ENCODE measurements around the gene ATP6AP1.

DNA sequence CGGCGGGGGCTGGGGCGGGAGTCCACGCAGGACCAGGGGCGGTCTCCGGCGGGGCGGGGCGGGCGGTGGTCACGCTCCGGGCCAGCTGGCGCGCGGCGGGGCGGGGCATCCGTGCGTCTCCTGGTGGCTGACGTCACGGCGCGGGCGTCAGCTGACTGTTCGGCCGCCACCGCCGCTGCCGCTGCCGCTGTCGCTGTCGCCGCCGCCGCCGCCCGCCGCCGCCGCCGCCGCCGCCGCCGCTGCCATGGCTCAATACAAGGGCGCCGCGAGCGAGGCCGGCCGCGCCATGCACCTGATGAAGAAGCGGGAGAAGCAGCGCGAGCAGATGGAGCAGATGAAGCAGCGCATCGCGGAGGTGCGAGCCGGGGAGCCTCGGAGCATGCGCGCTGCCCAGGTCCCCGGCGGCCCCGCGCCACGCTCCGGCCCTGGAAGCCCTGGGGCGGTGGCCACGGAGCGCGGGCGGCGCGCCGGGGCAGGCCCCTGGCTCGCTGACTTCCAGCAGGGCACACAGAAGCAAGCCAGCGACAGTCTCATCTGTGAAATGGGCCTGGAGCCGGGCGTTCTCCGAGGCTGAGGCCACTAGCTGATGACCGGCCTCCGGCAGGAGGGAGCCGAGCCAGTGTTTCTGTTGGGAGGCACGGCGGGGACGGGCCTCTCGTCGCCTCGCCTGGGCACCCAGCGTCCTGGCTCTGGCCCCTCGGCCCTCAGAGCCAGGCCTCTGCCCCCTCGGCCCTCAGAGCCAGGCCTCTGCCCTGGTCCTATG is 15.7 kb downstream of the ATP6AP1 start, which contains the start of gene FAM50A:
- TF ChIP-seq POLR2A (IDR thresholded peaks at IDR 0.05; ENCODE audit: low read depth, low read length) (no peak), TAF1 (IDR thresholded peaks at IDR 0.05; ENCODE audit: borderline replicate concordance, low read depth, low read length) (no peak)

Measured in GM12892 (cell line).